Keratinocyte (primary cell): ENCODE data around the gene UCP2. TPM values are rescaled to one million over a fixed set of nuclear protein-coding genes. Genes with fewer than 3 reads are reported as not detected.

Experiments
- DNase-seq: peaks from one replicate; pipeline ENCODE4 v3.0.0-alpha.2; 2011; ENCODE audit warnings: low read depth, missing footprints, low spot score
- FAIRE-seq: peaks from 2 replicates; lab custom pipeline; 2011; peaks lifted over from hg19 to GRCh38; lab: Jason Lieb, UNC
- H2AFZ ChIP-seq: 2 replicates; pipeline ENCODE4 v1.6.0; 2012; ENCODE audit warnings: low read length, control low read depth, inconsistent platforms; ENCODE audit not compliant: control insufficient read depth
- H3K27ac ChIP-seq: 2 replicates; pipeline ENCODE4 v1.5.1; 2011; ENCODE audit warnings: low read length; ENCODE audit not compliant: control insufficient read depth, insufficient read depth
- H3K27me3 ChIP-seq: 3 replicates; pipeline ENCODE4 v1.6.0; 2011; ENCODE audit warnings: low read length; ENCODE audit not compliant: control insufficient read depth, insufficient read depth; ENCODE audit errors: extremely low read depth
- H3K36me3 ChIP-seq, 2 experiments: 2 replicates in 1 of 2; 3 replicates in 1 of 2; pipeline ENCODE4 v1.5.1; 2011; ENCODE audit warnings: low read length in 2 of 2, mild to moderate bottlenecking in 1 of 2; ENCODE audit not compliant: control insufficient read depth in 2 of 2, insufficient read depth in 2 of 2; ENCODE audit errors: extremely low read depth in 1 of 2
- H3K4me1 ChIP-seq: 3 replicates; pipeline ENCODE4 v1.5.1; 2011; ENCODE audit warnings: low read length; ENCODE audit not compliant: control insufficient read depth, insufficient read depth; ENCODE audit errors: extremely low read depth
- H3K4me2 ChIP-seq: 3 replicates; pipeline ENCODE4 v1.6.0; 2011; ENCODE audit warnings: low read depth, low read length; ENCODE audit not compliant: control insufficient read depth, insufficient read depth; ENCODE audit errors: extremely low read depth
- H3K4me3 ChIP-seq, 3 experiments: fragments of 200-600 bp in 1 of 3; sonication (generic) in 1 of 3; 2 replicates in 2 of 3; 3 replicates in 1 of 3; pipeline ENCODE4 v1.5.1; 2011 to 2016; ENCODE audit warnings: low read length in 3 of 3, mild to moderate bottlenecking in 3 of 3, control low read depth in 2 of 3, inconsistent platforms in 1 of 3, low read depth in 1 of 3, mixed read lengths in 1 of 3, mixed run types in 1 of 3, moderate library complexity in 1 of 3; ENCODE audit not compliant: control insufficient read depth in 2 of 3, insufficient read depth in 2 of 3; ENCODE audit errors: extremely low read depth in 1 of 3
- H3K79me2 ChIP-seq: 2 replicates; pipeline ENCODE4 v1.6.0; 2012; ENCODE audit warnings: low read length; ENCODE audit not compliant: control insufficient read depth, insufficient read depth
- H3K9ac ChIP-seq: 3 replicates; pipeline ENCODE4 v1.6.0; 2011; ENCODE audit warnings: low read length; ENCODE audit not compliant: control insufficient read depth, insufficient read depth; ENCODE audit errors: extremely low read depth
- H3K9me1 ChIP-seq: 3 replicates; pipeline ENCODE4 v1.6.0; 2011; ENCODE audit warnings: low read length; ENCODE audit not compliant: control insufficient read depth, insufficient read depth; ENCODE audit errors: extremely low read depth
- H3K9me3 ChIP-seq: 2 replicates; pipeline ENCODE4 v1.5.1; 2012; ENCODE audit warnings: low read depth, low read length; ENCODE audit not compliant: control insufficient read depth
- H4K20me1 ChIP-seq: 3 replicates; pipeline ENCODE4 v1.6.0; 2011; ENCODE audit warnings: low read length; ENCODE audit not compliant: control insufficient read depth, insufficient read depth; ENCODE audit errors: extremely low read depth
- EZH2 ChIP-seq: IDR thresholded peaks from one replicate; pipeline ENCODE4 v1.6.1; 2012; ENCODE audit warnings: inconsistent platforms, mild to moderate bottlenecking, low read length, moderate library complexity
- dilution Hi-C: fragments of 300-500 bp; cut with MboI; formaldehyde crosslinking; loops from one replicate; pipeline ENCODE4 v1.7.0; 2020; ENCODE audit warnings: low sequenced_read_pairs; ENCODE audit not compliant: extremely low pct_ligation_motif_present
- polyA minus RNA-seq, 3 experiments: library from RNA; depleted of rRNA, polyadenylated mRNA; stranded (reverse); fragments of >200 nt; gene quantifications; 1 replicate in 1 of 3; 2 replicates in 1 of 3; 3 replicates in 1 of 3; pipeline ENCODE4 v1.2.3, GENCODE V29; 2011
- polyA plus RNA-seq, 5 experiments: library from polyadenylated mRNA; depleted of rRNA in 3 of 5; stranded (reverse) in 3 of 5; stranded (forward) in 1 of 5; unstranded in 1 of 5; fragments of >200 nt; gene quantifications; 1 replicate in 1 of 5; 2 replicates in 3 of 5; 3 replicates in 1 of 5; pipeline versions ENCODE4 v1.2.1 to v1.2.3, GENCODE V29; 2011 to 2012; ENCODE audit warnings: missing spikeins in 2 of 5, low read depth in 1 of 5, low replicate concordance in 1 of 5
- TF ChIP-seq, protein P1 (sequence below), 3 experiments: IDR thresholded peaks in 1 of 3; conservative IDR thresholded peaks in 1 of 3; optimal IDR thresholded peaks in 1 of 3; 2 replicates in 2 of 3; 3 replicates in 1 of 3; pipeline versions ENCODE3 to v1.5.1; 2011; ENCODE audit warnings: low read length in 3 of 3, mild to moderate bottlenecking in 3 of 3, moderate library complexity in 2 of 3, control low read depth in 1 of 3, inconsistent platforms in 1 of 3; ENCODE audit not compliant: insufficient read depth in 2 of 3; ENCODE audit errors: extremely low read depth in 1 of 3

Gene UCP2, protein sequence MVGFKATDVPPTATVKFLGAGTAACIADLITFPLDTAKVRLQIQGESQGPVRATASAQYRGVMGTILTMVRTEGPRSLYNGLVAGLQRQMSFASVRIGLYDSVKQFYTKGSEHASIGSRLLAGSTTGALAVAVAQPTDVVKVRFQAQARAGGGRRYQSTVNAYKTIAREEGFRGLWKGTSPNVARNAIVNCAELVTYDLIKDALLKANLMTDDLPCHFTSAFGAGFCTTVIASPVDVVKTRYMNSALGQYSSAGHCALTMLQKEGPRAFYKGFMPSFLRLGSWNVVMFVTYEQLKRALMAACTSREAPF
- polyA plus RNA-seq = 1.1 to 2.5 TPM (median 2.3 TPM) in 3 replicates
- not detected for polyA plus RNA-seq (2011; ENCODE audit: low read depth)
- 2.5 and 4.2 TPM in 2 replicates for polyA plus RNA-seq (2011; cell fraction: cytosol; rRNA removed)
- polyA plus RNA-seq (2011; cell fraction: nucleus; rRNA removed) = 2.0 and 2.2 TPM in 2 replicates
- polyA plus RNA-seq (2012; ENCODE audit: low replicate concordance) = 0.95 and 1.7 TPM in 2 replicates
- 1.3 to 13.0 TPM (median 3.0 TPM) in 3 replicates for polyA minus RNA-seq
- polyA minus RNA-seq (2011; cell fraction: cytosol; rRNA and poly(A)+ RNA removed) = 9.8 TPM
- polyA minus RNA-seq (2011; cell fraction: nucleus; rRNA and poly(A)+ RNA removed) = 3.0 and 5.0 TPM in 2 replicates

DNA sequence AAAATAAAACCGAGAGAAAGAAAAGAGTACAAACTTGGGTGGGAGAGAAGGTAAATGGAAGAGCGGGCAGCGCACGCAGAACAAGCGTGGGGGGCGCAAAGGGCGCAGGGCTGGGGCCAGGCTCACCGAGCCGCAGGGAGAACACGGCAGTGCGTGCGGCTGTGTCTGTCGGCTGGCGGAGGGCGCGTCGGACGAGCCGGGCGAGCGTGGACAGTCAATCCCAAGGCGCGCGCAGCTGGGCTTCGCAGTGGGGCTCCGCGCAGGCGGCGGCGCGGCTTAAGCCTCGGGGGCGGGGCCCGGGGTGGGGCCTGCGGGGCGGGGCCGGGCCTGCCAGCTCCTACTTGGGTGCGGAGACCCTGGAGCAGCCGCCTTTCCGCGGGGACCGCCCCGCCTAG, at the start of gene UCP2:
TSS of gene UCP2 (minus strand) at position 249 of the 395 bp plus-strand sequence. CDS start 4,465 bp downstream, outside the sequence.
- H3K9me1 ChIP-seq = no peaks in the 10 kb centered on the region
- H3K9me3 ChIP-seq = no peaks in the 10 kb centered on the region
- dilution Hi-C loops = no loop called here
- H3K4me3 ChIP-seq = peak within 1 kb of the TSS; percentile 48 to 83 (median 71)
- H3K27ac ChIP-seq = no peak within 1 kb of the TSS
- FAIRE-seq = no peak
- peak within 1 kb of the TSS; percentile 98 for H2AFZ ChIP-seq
- peak within 1 kb of the TSS; percentile 94 for H3K4me2 ChIP-seq
- no peaks in the 10 kb centered on the region for H4K20me1 ChIP-seq
- TF ChIP-seq, protein P1, sequence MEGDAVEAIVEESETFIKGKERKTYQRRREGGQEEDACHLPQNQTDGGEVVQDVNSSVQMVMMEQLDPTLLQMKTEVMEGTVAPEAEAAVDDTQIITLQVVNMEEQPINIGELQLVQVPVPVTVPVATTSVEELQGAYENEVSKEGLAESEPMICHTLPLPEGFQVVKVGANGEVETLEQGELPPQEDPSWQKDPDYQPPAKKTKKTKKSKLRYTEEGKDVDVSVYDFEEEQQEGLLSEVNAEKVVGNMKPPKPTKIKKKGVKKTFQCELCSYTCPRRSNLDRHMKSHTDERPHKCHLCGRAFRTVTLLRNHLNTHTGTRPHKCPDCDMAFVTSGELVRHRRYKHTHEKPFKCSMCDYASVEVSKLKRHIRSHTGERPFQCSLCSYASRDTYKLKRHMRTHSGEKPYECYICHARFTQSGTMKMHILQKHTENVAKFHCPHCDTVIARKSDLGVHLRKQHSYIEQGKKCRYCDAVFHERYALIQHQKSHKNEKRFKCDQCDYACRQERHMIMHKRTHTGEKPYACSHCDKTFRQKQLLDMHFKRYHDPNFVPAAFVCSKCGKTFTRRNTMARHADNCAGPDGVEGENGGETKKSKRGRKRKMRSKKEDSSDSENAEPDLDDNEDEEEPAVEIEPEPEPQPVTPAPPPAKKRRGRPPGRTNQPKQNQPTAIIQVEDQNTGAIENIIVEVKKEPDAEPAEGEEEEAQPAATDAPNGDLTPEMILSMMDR (optimal IDR thresholded peaks at IDR 0.05 in 1 of 3, IDR thresholded peaks at IDR 0.05 in 1 of 3, conservative IDR thresholded peaks at IDR 0.05 in 1 of 3; ENCODE audit: extremely low read depth in 1 of 3, insufficient read depth in 2 of 3, low read length in 3 of 3) = no peak
- no peak for TF ChIP-seq EZH2
- H3K9ac ChIP-seq = peak within 1 kb of the TSS; percentile 28
- H3K4me1 ChIP-seq = peaks cover 9% of the 10 kb centered on the region
- peaks cover 3% of the 10 kb centered on the region for H3K27me3 ChIP-seq
- no peaks in the 10 kb centered on the region for H3K36me3 ChIP-seq
- H3K79me2 ChIP-seq = no peaks in the 10 kb centered on the region
- DNase-seq = no peak

DNA sequence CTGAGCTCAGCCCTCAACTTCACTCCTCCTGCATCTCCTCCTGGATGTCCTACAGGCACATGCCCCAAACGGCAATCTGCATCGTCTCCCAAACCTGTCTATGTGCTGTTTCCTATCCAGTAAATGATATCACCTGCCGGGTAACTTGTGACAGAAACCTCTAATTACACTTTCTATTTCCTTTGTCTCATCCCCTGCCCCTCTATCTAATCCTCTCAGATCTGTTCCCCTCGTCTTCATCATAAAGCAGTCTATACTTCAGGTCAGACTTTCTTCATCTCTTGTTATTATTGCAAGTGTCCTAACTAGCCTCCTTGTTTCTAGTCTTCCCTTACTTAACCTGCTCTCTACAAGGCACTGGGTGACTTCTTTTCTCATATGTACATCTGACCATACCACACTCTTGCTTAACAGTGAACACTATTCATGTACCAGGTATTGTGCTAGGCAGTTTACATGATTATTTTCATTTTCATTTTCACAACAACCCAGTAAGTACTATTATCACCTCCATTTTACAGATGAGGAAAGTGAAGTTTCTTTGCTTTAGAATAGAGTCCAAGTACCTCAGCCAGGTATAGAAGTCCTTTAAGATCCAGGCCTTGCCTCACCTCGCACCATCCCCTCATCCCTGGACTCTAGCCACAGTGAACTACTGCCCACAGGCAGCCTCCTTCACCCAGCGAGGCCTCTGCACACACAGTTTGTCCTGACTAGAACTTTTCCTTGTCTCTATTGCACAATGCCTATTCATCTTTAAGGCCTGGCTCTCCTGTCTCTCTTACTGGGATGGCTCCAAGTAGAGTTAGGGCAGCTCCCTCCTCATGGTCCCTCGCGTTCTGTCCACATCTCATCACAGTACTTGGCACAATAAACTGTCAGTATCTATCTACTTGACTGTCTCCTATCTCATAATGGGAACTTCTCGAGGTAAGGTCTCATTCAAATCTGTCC, 48.4 kb upstream of the UCP2 start:
- no peak for TF ChIP-seq EZH2
- TF ChIP-seq, protein P1 (optimal IDR thresholded peaks at IDR 0.05 in 1 of 3, IDR thresholded peaks at IDR 0.05 in 1 of 3, conservative IDR thresholded peaks at IDR 0.05 in 1 of 3; ENCODE audit: extremely low read depth in 1 of 3, insufficient read depth in 2 of 3, low read length in 3 of 3) = no peak
- DNase-seq (no peak), FAIRE-seq (no peak)
- no peak overlapping the region for H3K27ac ChIP-seq
- H3K36me3 ChIP-seq = peaks cover 15 to 17% of the 10 kb centered on the region in 2 experiments
- no peak overlapping the region for H3K4me3 ChIP-seq
- H3K27me3 ChIP-seq = no peaks in the 10 kb centered on the region
- no peak overlapping the region for H3K4me2 ChIP-seq
- no peak overlapping the region for H3K9ac ChIP-seq
- no peaks in the 10 kb centered on the region for H4K20me1 ChIP-seq
- H3K79me2 ChIP-seq = no peaks in the 10 kb centered on the region
- H2AFZ ChIP-seq = no peak overlapping the region
- H3K9me3 ChIP-seq = no peaks in the 10 kb centered on the region
- H3K4me1 ChIP-seq = peaks cover 7% of the 10 kb centered on the region
- dilution Hi-C loops = no loop called here
- no peaks in the 10 kb centered on the region for H3K9me1 ChIP-seq
